Measurements from ENCODE around the gene WDFY4. TPM values are rescaled to one million over a fixed set of nuclear protein-coding genes. Genes with fewer than 3 reads are reported as not detected.

Gene WDFY4
- total RNA-seq, 1 experiment from 2014 or later: not detected

DNA sequence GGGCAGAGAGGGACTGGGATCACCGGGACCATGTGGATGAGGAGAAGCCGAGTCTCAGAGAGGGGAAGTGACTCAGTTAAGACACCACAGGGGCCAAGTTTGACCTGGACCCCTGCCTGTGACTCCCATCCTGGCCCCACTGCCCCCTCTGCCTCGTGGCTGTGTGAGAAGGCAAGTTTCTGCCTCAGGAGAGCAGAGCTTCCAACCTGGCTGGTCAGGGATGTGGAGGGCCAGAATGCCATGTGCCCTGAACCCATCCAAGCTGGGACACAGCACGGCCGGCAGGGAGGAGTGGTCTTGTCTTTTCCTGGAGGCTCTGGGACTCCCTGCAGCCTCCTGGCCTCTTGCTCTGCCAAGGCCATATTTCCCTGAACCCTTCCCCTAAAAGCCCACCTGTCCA lies 19.5 kb downstream of the WDFY4 start:
- Histone ChIP-seq H3K79me2 (ENCODE audit: low read depth) (no peaks in the 10 kb centered on the region), H3K4me2 (no peak overlapping the region), H3K4me3 (no peak overlapping the region), H3K9me3 (ENCODE audit: insufficient read depth, low read depth) (no peaks in the 10 kb centered on the region), H3K27ac (no peak overlapping the region), H3K9me2 (ENCODE audit: insufficient read depth) (no peaks in the 10 kb centered on the region), H3F3A (ENCODE audit: insufficient read depth, low read depth) (no peaks in the 10 kb centered on the region), H3K4me1 (replicated peaks; ENCODE audit: insufficient read depth) (no peaks in the 10 kb centered on the region), H3K36me3 (ENCODE audit: low read depth) (no peaks in the 10 kb centered on the region), H4K20me1 (ENCODE audit: insufficient read depth) (no peaks in the 10 kb centered on the region), H2AFZ (no peak overlapping the region), H3K27me3 (ENCODE audit: insufficient read depth, low read depth) (peaks cover 74% of the 10 kb centered on the region)
- intact Hi-C loops (cut with micrococcal nuclease; ENCODE audit: unreplicated experiment): no loop called here
- no peak for TF ChIP-seq EZH2 (IDR thresholded peaks at IDR 0.05; ENCODE audit: low read depth)
- no peak for TF ChIP-seq CTCF (conservative IDR thresholded peaks at IDR 0.05)
- no peak for DNase-seq
- ChIA-PET CTCF (no interaction called here), POLR2A (ENCODE audit: unreplicated experiment) (no interaction called here)
- no TSS peak for BruUV-seq (replicated peaks)

DNA sequence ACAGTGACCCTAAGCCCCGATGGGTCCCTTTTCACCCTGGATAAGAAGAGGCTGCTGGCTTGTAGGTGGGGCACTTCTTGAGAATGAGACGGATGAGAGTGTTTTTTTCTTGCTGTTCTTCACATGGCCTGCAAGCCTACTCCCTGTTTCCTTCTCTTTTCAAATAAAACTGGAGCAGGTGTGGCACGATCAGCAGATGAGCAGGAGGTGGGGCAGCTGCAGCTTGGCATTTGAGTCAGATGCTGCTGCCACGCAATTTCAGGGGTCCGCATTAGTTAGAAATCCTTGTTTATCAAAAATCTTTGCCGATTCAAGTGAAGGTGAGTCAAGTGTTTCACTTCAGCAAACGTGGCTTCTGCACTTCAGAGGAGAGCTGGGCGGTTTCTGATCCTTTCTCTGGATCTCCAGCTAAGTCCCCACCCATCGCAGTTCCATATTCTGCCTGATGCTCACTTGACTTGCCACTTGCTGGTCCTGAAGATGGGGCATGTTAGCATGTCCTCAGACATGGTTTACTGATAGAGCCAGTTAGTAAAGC lies 20.8 kb downstream of the WDFY4 start:
- no peak overlapping the region for H3K4me2 ChIP-seq
- H3K27ac ChIP-seq: no peak overlapping the region
- H3K9me3 ChIP-seq (ENCODE audit: insufficient read depth, low read depth): no peaks in the 10 kb centered on the region
- BruUV-seq (replicated peaks): no TSS peak
- H3K79me2 ChIP-seq (ENCODE audit: low read depth): no peaks in the 10 kb centered on the region
- POLR2A ChIA-PET (ENCODE audit: unreplicated experiment): no interaction called here
- intact Hi-C loops (cut with micrococcal nuclease; ENCODE audit: unreplicated experiment): no loop called here
- H3F3A ChIP-seq (ENCODE audit: insufficient read depth, low read depth): no peaks in the 10 kb centered on the region
- no peak overlapping the region for H3K4me3 ChIP-seq
- CTCF ChIA-PET: no interaction called here
- no peaks in the 10 kb centered on the region for H3K9me2 ChIP-seq (ENCODE audit: insufficient read depth)
- TF ChIP-seq EZH2 (IDR thresholded peaks at IDR 0.05; ENCODE audit: low read depth): no peak
- no peak for TF ChIP-seq CTCF (conservative IDR thresholded peaks at IDR 0.05)
- no peaks in the 10 kb centered on the region for H4K20me1 ChIP-seq (ENCODE audit: insufficient read depth)
- H2AFZ ChIP-seq: no peak overlapping the region
- DNase-seq: no peak
- H3K27me3 ChIP-seq (ENCODE audit: insufficient read depth, low read depth): peaks cover 79% of the 10 kb centered on the region
- H3K4me1 ChIP-seq (replicated peaks; ENCODE audit: insufficient read depth): no peaks in the 10 kb centered on the region
- H3K36me3 ChIP-seq (ENCODE audit: low read depth): no peaks in the 10 kb centered on the region

DNA sequence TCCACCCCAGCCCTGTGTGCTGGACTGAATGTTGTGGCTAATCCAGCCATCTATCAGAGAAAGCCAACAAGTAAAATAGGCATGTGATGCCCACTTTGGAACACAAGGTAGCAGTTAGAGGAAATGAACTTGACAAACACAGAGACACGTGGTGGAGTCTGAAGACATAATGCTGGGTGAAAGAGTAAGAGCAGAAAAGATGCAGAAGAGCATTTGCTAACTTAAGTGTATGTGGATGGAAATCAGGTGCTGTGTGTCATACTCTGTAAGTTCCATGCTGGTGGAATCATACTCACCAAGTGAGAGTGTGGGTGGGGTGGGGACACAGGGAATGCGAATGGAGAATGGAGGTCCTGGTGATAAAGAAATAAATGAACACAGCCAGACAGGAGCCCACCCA lies 22.8 kb downstream of the WDFY4 start:
- Histone ChIP-seq H3K79me2 (ENCODE audit: low read depth) (no peaks in the 10 kb centered on the region), H4K20me1 (ENCODE audit: insufficient read depth) (no peaks in the 10 kb centered on the region), H3K4me3 (no peak overlapping the region), H3K4me2 (no peak overlapping the region), H3K27me3 (ENCODE audit: insufficient read depth, low read depth) (peaks cover 75% of the 10 kb centered on the region), H3F3A (ENCODE audit: insufficient read depth, low read depth) (no peaks in the 10 kb centered on the region), H3K9me3 (ENCODE audit: insufficient read depth, low read depth) (no peaks in the 10 kb centered on the region), H3K9me2 (ENCODE audit: insufficient read depth) (no peaks in the 10 kb centered on the region), H3K4me1 (replicated peaks; ENCODE audit: insufficient read depth) (no peaks in the 10 kb centered on the region), H3K36me3 (ENCODE audit: low read depth) (no peaks in the 10 kb centered on the region), H2AFZ (no peak overlapping the region), H3K27ac (no peak overlapping the region)
- TF ChIP-seq EZH2 (IDR thresholded peaks at IDR 0.05; ENCODE audit: low read depth) (no peak), CTCF (conservative IDR thresholded peaks at IDR 0.05) (no peak)
- intact Hi-C loops (cut with micrococcal nuclease; ENCODE audit: unreplicated experiment): no loop called here
- POLR2A ChIA-PET (ENCODE audit: unreplicated experiment): no interaction called here
- BruUV-seq (replicated peaks): no TSS peak
- CTCF ChIA-PET: no interaction called here
- no peak for DNase-seq

Data from PC-9 (cell line).